OCI-LY1 (cell line): ENCODE data around the gene TCF4.

ENCODE experiments used
- EZH2 ChIP-seq: fragments of 200-600 bp; sonication (generic), shearing (Covaris generic); IDR thresholded peaks from 2 replicates; pipeline ENCODE4 v1.8.0; 2017; ENCODE audit warnings: borderline replicate concordance, mixed run types, mild to moderate bottlenecking, antibody characterized with exemption, low read length, moderate library complexity, mixed read lengths
- TF ChIP-seq, protein P1 (sequence below): fragments of 200-600 bp; sonication (generic), shearing (Covaris generic); IDR thresholded peaks from 2 replicates; pipeline ENCODE4 v1.5.1; 2017; ENCODE audit warnings: mild to moderate bottlenecking, antibody characterized with exemption, low read length, moderate library complexity, mixed read lengths

DNA sequence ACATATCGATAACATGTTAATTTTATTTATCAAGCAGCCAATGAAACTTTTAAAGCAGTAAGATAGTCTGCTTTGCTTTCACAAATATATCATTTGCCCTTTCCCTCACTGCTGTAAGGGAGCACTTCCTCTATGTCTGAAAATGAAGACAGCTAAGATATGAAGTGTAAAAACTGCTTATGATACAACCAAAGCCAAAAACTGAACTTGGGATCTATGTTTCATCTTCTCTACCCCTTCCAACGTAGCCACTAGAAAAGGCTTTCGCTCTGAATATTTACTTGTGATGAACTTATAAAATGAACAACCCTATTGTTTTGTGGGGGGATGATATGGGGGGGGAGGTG is 140.3 kb downstream of the TCF4 start:
- TF ChIP-seq, protein P1, sequence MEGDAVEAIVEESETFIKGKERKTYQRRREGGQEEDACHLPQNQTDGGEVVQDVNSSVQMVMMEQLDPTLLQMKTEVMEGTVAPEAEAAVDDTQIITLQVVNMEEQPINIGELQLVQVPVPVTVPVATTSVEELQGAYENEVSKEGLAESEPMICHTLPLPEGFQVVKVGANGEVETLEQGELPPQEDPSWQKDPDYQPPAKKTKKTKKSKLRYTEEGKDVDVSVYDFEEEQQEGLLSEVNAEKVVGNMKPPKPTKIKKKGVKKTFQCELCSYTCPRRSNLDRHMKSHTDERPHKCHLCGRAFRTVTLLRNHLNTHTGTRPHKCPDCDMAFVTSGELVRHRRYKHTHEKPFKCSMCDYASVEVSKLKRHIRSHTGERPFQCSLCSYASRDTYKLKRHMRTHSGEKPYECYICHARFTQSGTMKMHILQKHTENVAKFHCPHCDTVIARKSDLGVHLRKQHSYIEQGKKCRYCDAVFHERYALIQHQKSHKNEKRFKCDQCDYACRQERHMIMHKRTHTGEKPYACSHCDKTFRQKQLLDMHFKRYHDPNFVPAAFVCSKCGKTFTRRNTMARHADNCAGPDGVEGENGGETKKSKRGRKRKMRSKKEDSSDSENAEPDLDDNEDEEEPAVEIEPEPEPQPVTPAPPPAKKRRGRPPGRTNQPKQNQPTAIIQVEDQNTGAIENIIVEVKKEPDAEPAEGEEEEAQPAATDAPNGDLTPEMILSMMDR: no peak
- no peak for TF ChIP-seq EZH2
